Measurements from ENCODE around the gene RNF148.

The RNF148 gene

DNA sequence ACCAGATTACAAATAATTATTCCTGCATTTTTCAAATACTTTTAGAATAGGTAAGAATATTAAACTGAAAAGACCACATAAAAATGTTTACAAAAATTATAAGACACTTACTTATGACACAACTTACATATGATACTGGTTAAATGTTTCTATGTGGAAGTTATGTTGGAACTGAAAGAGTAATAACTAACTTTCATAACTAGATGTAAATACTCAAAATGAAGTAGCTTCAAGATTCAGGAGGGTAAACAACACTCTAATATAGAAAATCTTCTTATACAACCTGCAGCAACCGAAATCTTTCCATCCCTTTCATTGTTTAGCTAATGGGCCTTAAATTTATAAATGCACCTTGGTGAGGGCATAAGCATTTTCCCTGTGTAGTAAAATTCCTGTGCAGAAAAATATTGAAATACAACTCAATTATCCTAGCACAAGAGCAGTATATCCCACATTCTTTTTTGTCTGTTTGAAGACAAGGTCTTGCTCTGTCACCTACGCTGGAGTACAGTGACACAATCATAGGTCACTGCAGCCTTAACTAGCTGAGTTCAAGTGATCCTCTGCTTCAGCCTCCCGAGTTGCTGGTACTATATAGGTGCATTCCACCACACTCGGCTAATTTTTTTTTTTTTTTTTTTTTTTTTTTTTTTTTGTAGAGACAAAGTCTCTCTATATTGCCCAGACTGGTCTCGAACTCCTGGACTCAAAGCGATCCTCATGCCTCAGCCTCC is 14.8 kb upstream of the RNF148 start:
- DNase-seq (ENCODE audit: low read depth) = no peak
- TF ChIP-seq CTCF (conservative IDR thresholded peaks at IDR 0.05; ENCODE audit: control insufficient read depth, insufficient read depth, low read depth, low read length) = no peak

DNA sequence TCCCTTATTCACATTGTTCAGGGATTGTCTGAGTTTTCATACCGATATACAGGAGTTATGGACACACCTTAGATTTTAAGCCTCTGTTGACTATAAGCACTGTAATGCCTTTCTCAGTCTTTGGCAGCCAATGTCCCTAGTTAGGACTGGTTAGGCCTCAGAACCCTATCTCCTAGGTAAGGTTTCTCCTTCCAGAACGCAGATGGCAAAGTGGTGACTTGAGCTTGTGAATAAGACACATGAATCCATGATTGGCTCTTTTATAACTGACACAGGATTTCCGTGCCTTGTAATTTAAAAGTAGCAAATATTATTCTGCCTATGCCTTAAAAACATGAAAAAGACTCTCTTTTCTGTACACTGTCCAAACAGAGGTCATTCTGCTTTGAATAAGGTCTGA is 12.5 kb upstream of the RNF148 start:
- no peak for TF ChIP-seq CTCF (conservative IDR thresholded peaks at IDR 0.05; ENCODE audit: control insufficient read depth, insufficient read depth, low read depth, low read length)
- no peak overlapping the region for H3K4me3 ChIP-seq (ENCODE audit: control insufficient read depth, low read depth, low read length)
- DNase-seq (ENCODE audit: low read depth) = no peak

More for the DNA sequence above, 14.8 kb upstream of the RNF148 start:
- H3K4me3 ChIP-seq (ENCODE audit: control insufficient read depth, low read depth, low read length) = no peak overlapping the region

DNA sequence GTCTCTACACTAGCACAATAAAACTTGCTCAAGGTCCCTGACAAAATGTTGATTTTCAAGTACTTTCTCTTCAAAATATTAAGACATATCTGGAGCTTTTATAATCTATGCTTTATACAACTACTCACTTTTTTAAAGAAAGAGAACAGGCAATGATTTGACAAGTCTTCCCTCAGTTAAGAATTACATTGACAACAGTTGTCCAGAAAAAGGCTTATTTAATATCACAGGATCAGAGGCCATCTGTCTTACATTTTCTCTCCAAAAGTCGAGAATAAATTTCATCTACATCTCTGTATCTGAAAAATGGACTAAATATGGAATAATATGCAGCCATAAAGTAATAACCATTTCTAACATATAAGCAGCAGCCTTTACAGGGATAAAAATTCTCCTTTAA is 8.2 kb upstream of the RNF148 start:
- DNase-seq (ENCODE audit: low read depth) = no peak
- no peak for TF ChIP-seq CTCF (conservative IDR thresholded peaks at IDR 0.05; ENCODE audit: control insufficient read depth, insufficient read depth, low read depth, low read length)
- no peak overlapping the region for H3K4me3 ChIP-seq (ENCODE audit: control insufficient read depth, low read depth, low read length)

DNA sequence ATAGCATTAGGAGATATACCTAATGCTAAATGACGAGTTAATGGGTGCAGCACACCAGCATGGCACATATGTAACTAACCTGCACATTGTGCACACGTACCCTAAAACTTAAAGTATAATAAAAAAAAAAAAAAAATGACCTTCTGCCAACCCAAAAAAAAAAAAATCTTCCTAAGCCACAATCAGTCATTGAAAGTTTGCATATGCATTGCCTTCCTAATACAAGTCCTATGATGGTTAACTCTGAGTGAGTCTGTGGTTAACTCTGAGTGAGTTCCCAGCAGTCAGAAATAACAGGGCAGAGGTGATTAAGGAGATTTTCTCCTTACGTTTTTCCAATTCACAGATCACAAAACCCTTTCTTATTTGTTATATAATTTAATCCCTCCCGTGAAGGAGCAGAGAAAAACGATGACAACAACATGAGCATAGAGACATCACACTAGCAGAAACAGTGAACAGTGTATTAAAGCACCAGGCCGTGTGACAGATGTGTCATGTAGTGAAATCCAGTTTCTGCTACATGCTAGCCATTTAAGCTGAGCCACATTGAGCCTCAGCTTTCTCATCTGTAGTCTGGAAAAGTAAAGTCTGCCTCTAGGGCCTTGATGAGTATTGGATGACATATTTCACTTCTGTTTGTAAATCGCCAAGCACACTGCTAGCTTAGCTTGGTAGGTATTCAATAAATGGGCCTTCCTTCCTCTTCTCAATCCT is 7.4 kb upstream of the RNF148 start:
- TF ChIP-seq CTCF (conservative IDR thresholded peaks at IDR 0.05; ENCODE audit: control insufficient read depth, insufficient read depth, low read depth, low read length) = no peak
- H3K4me3 ChIP-seq (ENCODE audit: control insufficient read depth, low read depth, low read length) = no peak overlapping the region
- no peak for DNase-seq (ENCODE audit: low read depth)

- H3K4me3 ChIP-seq (ENCODE audit: control insufficient read depth, low read depth, low read length) = no peak overlapping the region
- no peak for DNase-seq (ENCODE audit: low read depth)
- no peak for TF ChIP-seq CTCF (conservative IDR thresholded peaks at IDR 0.05; ENCODE audit: control insufficient read depth, insufficient read depth, low read depth, low read length)
Observed at GRCh38 chr7:122706836-122707235, 4.1 kb upstream of the RNF148 start.

DNA sequence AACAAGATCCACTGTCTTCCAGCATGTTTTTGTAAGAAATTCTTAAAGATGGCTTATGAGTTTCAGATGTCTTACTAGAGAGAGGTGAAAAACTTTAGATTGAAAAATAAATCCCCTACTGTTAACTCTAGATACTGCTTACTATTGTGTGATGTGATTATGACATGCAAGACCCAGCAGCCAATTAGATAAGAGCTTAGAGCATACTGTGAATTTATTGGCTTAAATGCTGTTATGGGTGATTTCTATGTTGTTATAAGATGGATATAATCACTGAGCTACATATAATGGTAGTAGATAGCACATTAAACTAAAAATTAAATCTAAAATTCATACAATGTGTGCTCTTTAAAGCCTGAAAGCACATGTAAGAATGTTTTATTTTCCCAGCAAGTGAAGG is 3.7 kb downstream of the RNF148 start, which contains the start of gene RNF133:
RNF133 (minus strand) TSS at position 101 of the 400 bp plus-strand sequence. CDS start 199 bp downstream, outside the sequence.
- TF ChIP-seq CTCF (conservative IDR thresholded peaks at IDR 0.05; ENCODE audit: control insufficient read depth, insufficient read depth, low read depth, low read length) = no peak
- no peak within 1 kb of the TSS for H3K4me3 ChIP-seq (ENCODE audit: control insufficient read depth, low read depth, low read length)
- DNase-seq (ENCODE audit: low read depth) = no peak

Data from fibroblast of mammary gland (primary cell).